Measurements from ENCODE around the gene UNC13B. TPM values are rescaled to one million over a fixed set of nuclear protein-coding genes. Genes with fewer than 3 reads are reported as not detected.
"Not testable (repeated sequence)": the region's sequence is repeated elsewhere in the genome, so short reads cannot be mapped to it uniquely, and the experiment has no call there.

UNC13B gene
- total and polyA plus RNA-seq, 2 donors (not counting 1 experiment from before 2014, with no cell fraction given): 0.19 to 0.25 TPM

- H3K9ac ChIP-seq (ENCODE audit: low read length): no peak overlapping the region
- H3K27ac Mint-ChIP-seq: no peak overlapping the region
Observed at GRCh38 chr9:35237311-35237710, 75.5 kb downstream of the UNC13B start.

GRCh38 chr9:35245945-35246344 is 84.1 kb downstream of the UNC13B start:
- H3K27ac ChIP-seq (ENCODE audit: low read length in 2 of 2); H2AFZ ChIP-seq (ENCODE audit: insufficient read depth, low read depth, low read length, poor library complexity, severe bottlenecking); H3K9me3 ChIP-seq (ENCODE audit: control extremely low read depth in 1 of 3, control insufficient read depth in 2 of 3, insufficient read depth in 1 of 3, low read length in 2 of 3); H3K4me1 Mint-ChIP-seq; POLR2A ChIA-PET; H3K4me1 ChIP-seq (ENCODE audit: control insufficient read depth in 2 of 2, insufficient read depth in 2 of 2, low read length in 2 of 2); H3K4me3 ChIP-seq (ENCODE audit: control extremely low read depth in 1 of 5, extremely low read depth in 1 of 5, insufficient read depth in 1 of 5, low read depth in 2 of 5, low read length in 4 of 5); H3K79me2 ChIP-seq (ENCODE audit: control insufficient read depth, insufficient read depth, low read length); H4K20me1 ChIP-seq (ENCODE audit: control insufficient read depth, insufficient read depth, low read length, poor library complexity, severe bottlenecking); DNase-seq; H3K9ac ChIP-seq (ENCODE audit: low read length); H3K27me3 ChIP-seq (replicated peaks in 1 of 4; ENCODE audit: control extremely low read depth in 1 of 4, control insufficient read depth in 3 of 4, insufficient read depth in 4 of 4, low read length in 3 of 4); H3K27ac Mint-ChIP-seq; CTCF ChIA-PET; H3K4me2 ChIP-seq (replicated peaks; ENCODE audit: low read depth, low read length, poor library complexity, severe bottlenecking); intact Hi-C loops (cut with micrococcal nuclease); H3K36me3 ChIP-seq (replicated peaks in 1 of 2; ENCODE audit: control extremely low read depth in 1 of 2, control insufficient read depth in 1 of 2, extremely low read depth in 1 of 2, insufficient read depth in 2 of 2, low read length in 1 of 2); H3K9me3 Mint-ChIP-seq (ENCODE audit: insufficient read depth); ATAC-seq (ENCODE audit: low read depth); H3K4me3 Mint-ChIP-seq: not testable (repeated sequence)
- WGBS (ENCODE audit: insufficient coverage): no CpG with 5 or more reads among the region's 1 CpG
- H3K27me3 Mint-ChIP-seq: peaks cover 23% of the 10 kb centered on the region

More at GRCh38 chr9:35237311-35237710, 75.5 kb downstream of the UNC13B start:
- H3K27me3 Mint-ChIP-seq: peaks cover 10% of the 10 kb centered on the region
- 40% methylated on average over 1 of the region's 1 CpG for WGBS (ENCODE audit: insufficient coverage)
- H4K20me1 ChIP-seq (ENCODE audit: control insufficient read depth, insufficient read depth, low read length, poor library complexity, severe bottlenecking): no peaks in the 10 kb centered on the region
- peaks cover 3% of the 10 kb centered on the region for H3K9me3 Mint-ChIP-seq (ENCODE audit: insufficient read depth)
- peaks cover 0 to 3% (median 0%) of the 10 kb centered on the region in 3 donors for H3K9me3 ChIP-seq (ENCODE audit: control extremely low read depth in 1 of 3, control insufficient read depth in 2 of 3, insufficient read depth in 1 of 3, low read length in 2 of 3)
- no peak for ATAC-seq (ENCODE audit: low read depth)
- H3K27ac ChIP-seq (ENCODE audit: low read length in 2 of 2): no peak overlapping the region
- H3K4me1 Mint-ChIP-seq: no peaks in the 10 kb centered on the region
- H3K4me2 ChIP-seq (replicated peaks; ENCODE audit: low read depth, low read length, poor library complexity, severe bottlenecking): no peak overlapping the region
- no peaks in the 10 kb centered on the region for H3K79me2 ChIP-seq (ENCODE audit: control insufficient read depth, insufficient read depth, low read length)
- no peak overlapping the region for H2AFZ ChIP-seq (ENCODE audit: insufficient read depth, low read depth, low read length, poor library complexity, severe bottlenecking)
- DNase-seq: no peak
- intact Hi-C loops (cut with micrococcal nuclease): no loop called here
- TF ChIP-seq EZH2 (IDR thresholded peaks at IDR 0.05; ENCODE audit: borderline replicate concordance, insufficient read depth, low read depth, low read length, poor library complexity, severe bottlenecking) (no peak), CTCF (IDR thresholded peaks at IDR 0.05) (no peak)
- H3K4me1 ChIP-seq (ENCODE audit: control insufficient read depth in 2 of 2, insufficient read depth in 2 of 2, low read length in 2 of 2): no peaks in the 10 kb centered on the region
- no peak overlapping the region for H3K4me3 Mint-ChIP-seq
- POLR2A ChIA-PET: no interaction called here
- no peak overlapping the region for H3K4me3 ChIP-seq (ENCODE audit: control extremely low read depth in 1 of 5, extremely low read depth in 1 of 5, insufficient read depth in 1 of 5, low read depth in 2 of 5, low read length in 4 of 5)
- CTCF ChIA-PET: interaction anchor here (0.8 kb wide), 1 partner anchor 316 kb away, joined by 3 read pairs; no protein-coding TSS in a partner anchor
- H3K27me3 ChIP-seq (replicated peaks in 1 of 4; ENCODE audit: control extremely low read depth in 1 of 4, control insufficient read depth in 3 of 4, insufficient read depth in 4 of 4, low read length in 3 of 4): no peaks in the 10 kb centered on the region
- H3K36me3 ChIP-seq (replicated peaks in 1 of 2; ENCODE audit: control extremely low read depth in 1 of 2, control insufficient read depth in 1 of 2, extremely low read depth in 1 of 2, insufficient read depth in 2 of 2, low read length in 1 of 2): no peaks in the 10 kb centered on the region

Data from B cell (primary cell).